Measurements from ENCODE around the gene DYNC1I2.
"Not testable (repeated sequence)": the region's sequence is repeated elsewhere in the genome, so short reads cannot be mapped to it uniquely, and the experiment has no call there.

DYNC1I2 gene

GRCh38 chr2:171758762-171759161, 71.5 kb downstream of the DYNC1I2 start:
- not testable (repeated sequence) for H3K4me1 ChIP-seq (ENCODE audit: control insufficient read depth, insufficient read depth, low read length); H3K36me3 ChIP-seq (ENCODE audit: control insufficient read depth, insufficient read depth, low read length); H3K27me3 ChIP-seq (ENCODE audit: control insufficient read depth, insufficient read depth, low read length); H3K27ac ChIP-seq (ENCODE audit: low read depth, low read length); H3K4me3 ChIP-seq (ENCODE audit: low read length); H3K9ac ChIP-seq (ENCODE audit: low read length)

- not testable (repeated sequence) for H3K27ac ChIP-seq (ENCODE audit: low read depth, low read length); H3K36me3 ChIP-seq (ENCODE audit: control insufficient read depth, insufficient read depth, low read length); H3K9ac ChIP-seq (ENCODE audit: low read length); H3K4me3 ChIP-seq (ENCODE audit: low read length); H3K4me1 ChIP-seq (ENCODE audit: control insufficient read depth, insufficient read depth, low read length); H3K27me3 ChIP-seq (ENCODE audit: control insufficient read depth, insufficient read depth, low read length)
These were observed 73.9 kb downstream of the DYNC1I2 start for GRCh38 chr2:171761176-171761575.

GRCh38 chr2:171762879-171763573, 75.8 kb downstream of the DYNC1I2 start:
- Histone ChIP-seq H3K27ac (ENCODE audit: low read depth, low read length) (no peak overlapping the region), H3K4me1 (ENCODE audit: control insufficient read depth, insufficient read depth, low read length) (no peaks in the 10 kb centered on the region), H3K27me3 (ENCODE audit: control insufficient read depth, insufficient read depth, low read length) (no peaks in the 10 kb centered on the region), H3K4me3 (ENCODE audit: low read length) (no peak overlapping the region), H3K9ac (ENCODE audit: low read length) (no peak overlapping the region), H3K36me3 (ENCODE audit: control insufficient read depth, insufficient read depth, low read length) (peaks cover 3% of the 10 kb centered on the region)

- Histone ChIP-seq H3K4me3 (ENCODE audit: low read length) (no peak overlapping the region), H3K27ac (ENCODE audit: low read depth, low read length) (no peak overlapping the region), H3K4me1 (ENCODE audit: control insufficient read depth, insufficient read depth, low read length) (no peaks in the 10 kb centered on the region), H3K27me3 (ENCODE audit: control insufficient read depth, insufficient read depth, low read length) (no peaks in the 10 kb centered on the region), H3K9ac (ENCODE audit: low read length) (no peak overlapping the region), H3K36me3 (ENCODE audit: control insufficient read depth, insufficient read depth, low read length) (peaks cover 3% of the 10 kb centered on the region)
These were observed 76.3 kb downstream of the DYNC1I2 start for GRCh38 chr2:171763602-171764001.

- Histone ChIP-seq H3K36me3 (ENCODE audit: control insufficient read depth, insufficient read depth, low read length) (no peaks in the 10 kb centered on the region), H3K4me3 (ENCODE audit: low read length) (no peak overlapping the region), H3K9ac (ENCODE audit: low read length) (no peak overlapping the region), H3K27me3 (ENCODE audit: control insufficient read depth, insufficient read depth, low read length) (no peaks in the 10 kb centered on the region), H3K4me1 (ENCODE audit: control insufficient read depth, insufficient read depth, low read length) (no peaks in the 10 kb centered on the region), H3K27ac (ENCODE audit: low read depth, low read length) (no peak overlapping the region)
These were observed 84.2 kb downstream of the DYNC1I2 start for GRCh38 chr2:171771463-171771862.

- H3K4me3 ChIP-seq (ENCODE audit: low read length), result no peak overlapping the region
These were observed 85.1 kb downstream of the DYNC1I2 start for GRCh38 chr2:171772373-171772772.

GRCh38 chr2:171774581-171774980, 87.3 kb downstream of the DYNC1I2 start:
- not testable (repeated sequence) for H3K4me1 ChIP-seq (ENCODE audit: control insufficient read depth, insufficient read depth, low read length); H3K36me3 ChIP-seq (ENCODE audit: control insufficient read depth, insufficient read depth, low read length); H3K9ac ChIP-seq (ENCODE audit: low read length); H3K27me3 ChIP-seq (ENCODE audit: control insufficient read depth, insufficient read depth, low read length); H3K4me3 ChIP-seq (ENCODE audit: low read length); H3K27ac ChIP-seq (ENCODE audit: low read depth, low read length)

More at GRCh38 chr2:171772373-171772772, 85.1 kb downstream of the DYNC1I2 start:
- no peaks in the 10 kb centered on the region for H3K4me1 ChIP-seq (ENCODE audit: control insufficient read depth, insufficient read depth, low read length)
- H3K27me3 ChIP-seq (ENCODE audit: control insufficient read depth, insufficient read depth, low read length), result no peaks in the 10 kb centered on the region
- H3K9ac ChIP-seq (ENCODE audit: low read length), result no peak overlapping the region
- H3K27ac ChIP-seq (ENCODE audit: low read depth, low read length), result no peak overlapping the region
- no peaks in the 10 kb centered on the region for H3K36me3 ChIP-seq (ENCODE audit: control insufficient read depth, insufficient read depth, low read length)

GRCh38 chr2:171778515-171778914, 91.2 kb downstream of the DYNC1I2 start:
- Histone ChIP-seq H3K27ac (ENCODE audit: low read depth, low read length) (no peak overlapping the region), H3K36me3 (ENCODE audit: control insufficient read depth, insufficient read depth, low read length) (peaks cover 1% of the 10 kb centered on the region), H3K27me3 (ENCODE audit: control insufficient read depth, insufficient read depth, low read length) (no peaks in the 10 kb centered on the region), H3K4me1 (ENCODE audit: control insufficient read depth, insufficient read depth, low read length) (no peaks in the 10 kb centered on the region), H3K4me3 (ENCODE audit: low read length) (no peak overlapping the region), H3K9ac (ENCODE audit: low read length) (no peak overlapping the region)

- H3K4me3 ChIP-seq (ENCODE audit: low read length), result no peak overlapping the region
- H3K36me3 ChIP-seq (ENCODE audit: control insufficient read depth, insufficient read depth, low read length), result peaks cover 12% of the 10 kb centered on the region
- H3K27ac ChIP-seq (ENCODE audit: low read depth, low read length), result no peak overlapping the region
- H3K4me1 ChIP-seq (ENCODE audit: control insufficient read depth, insufficient read depth, low read length), result no peaks in the 10 kb centered on the region
- no peak overlapping the region for H3K9ac ChIP-seq (ENCODE audit: low read length)
- no peaks in the 10 kb centered on the region for H3K27me3 ChIP-seq (ENCODE audit: control insufficient read depth, insufficient read depth, low read length)
These were observed 98.2 kb downstream of the DYNC1I2 start for GRCh38 chr2:171785450-171785849.

DNA sequence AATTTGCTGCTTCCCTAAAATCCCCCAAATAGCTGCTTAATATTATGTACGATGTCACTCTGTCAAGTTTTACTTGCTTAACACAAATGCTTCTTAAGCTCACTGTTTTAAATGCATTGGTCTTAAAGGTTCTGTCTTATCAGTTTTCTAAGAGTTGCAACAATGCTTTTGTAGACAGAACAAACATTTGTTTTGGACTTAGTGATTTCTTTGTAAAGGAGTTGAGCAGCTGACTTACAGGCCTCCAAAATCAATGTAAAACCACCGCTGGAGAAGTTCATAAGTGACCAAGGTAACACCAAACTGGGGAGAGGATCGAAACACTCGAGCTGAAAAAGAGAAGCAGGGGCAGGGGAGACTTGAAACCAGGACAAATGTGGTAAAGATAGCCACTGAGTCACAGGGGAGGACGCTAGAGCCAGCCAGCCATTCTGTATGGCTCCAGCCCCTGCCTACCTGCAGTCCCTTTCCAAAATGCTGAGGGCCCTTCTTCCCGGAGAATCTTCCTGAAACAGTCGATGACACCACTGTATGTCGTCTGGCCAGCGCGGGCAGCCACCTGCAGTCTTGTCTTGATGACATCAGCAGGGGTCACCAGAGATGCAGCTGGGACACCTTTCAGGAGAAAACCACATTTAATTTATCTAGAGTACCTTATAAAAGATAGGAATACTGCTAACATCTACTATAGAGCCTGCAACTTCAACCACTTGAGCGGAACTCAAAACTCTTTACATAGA, 100.2 kb downstream of the DYNC1I2 start:
- Histone ChIP-seq H3K4me3 (ENCODE audit: low read length) (no peak overlapping the region), H3K36me3 (ENCODE audit: control insufficient read depth, insufficient read depth, low read length) (peaks cover 12% of the 10 kb centered on the region), H3K9ac (ENCODE audit: low read length) (no peak overlapping the region), H3K4me1 (ENCODE audit: control insufficient read depth, insufficient read depth, low read length) (no peaks in the 10 kb centered on the region), H3K27me3 (ENCODE audit: control insufficient read depth, insufficient read depth, low read length) (no peaks in the 10 kb centered on the region), H3K27ac (ENCODE audit: low read depth, low read length) (no peak overlapping the region)

DNA sequence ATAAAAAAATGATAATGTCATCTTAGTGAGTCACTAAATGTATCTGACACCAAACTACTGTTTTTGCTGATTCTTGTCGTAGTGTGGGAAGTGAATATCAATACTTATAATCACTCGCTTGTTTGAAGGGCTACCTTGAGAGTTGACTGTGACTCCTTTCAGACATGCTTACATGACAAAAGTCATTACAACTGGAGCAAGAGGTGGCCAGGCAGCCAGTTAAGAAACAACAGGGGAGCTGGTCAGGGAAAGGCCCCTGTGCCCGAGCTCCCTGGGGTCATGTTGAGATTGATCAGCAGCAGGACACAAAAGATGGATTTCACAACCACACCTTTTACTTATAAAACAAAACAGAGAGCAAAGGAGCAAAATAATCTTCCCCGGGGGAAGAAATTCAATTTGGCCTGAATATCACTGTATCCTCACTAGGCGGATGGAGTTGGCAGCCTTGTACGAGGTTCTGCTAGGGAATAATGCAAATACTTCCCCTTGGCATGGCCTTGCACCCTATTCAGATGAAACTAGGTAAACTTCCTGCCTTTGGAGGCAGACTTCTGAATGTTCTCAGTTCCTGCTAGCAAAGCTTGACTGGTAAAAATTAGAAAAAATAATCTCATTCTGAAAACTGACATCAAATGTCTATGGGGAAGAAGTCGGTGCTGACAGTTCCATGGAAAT, 101.2 kb downstream of the DYNC1I2 start:
- peaks cover 12% of the 10 kb centered on the region for H3K36me3 ChIP-seq (ENCODE audit: control insufficient read depth, insufficient read depth, low read length)
- no peak overlapping the region for H3K9ac ChIP-seq (ENCODE audit: low read length)
- H3K27ac ChIP-seq (ENCODE audit: low read depth, low read length), result no peak overlapping the region
- H3K27me3 ChIP-seq (ENCODE audit: control insufficient read depth, insufficient read depth, low read length), result no peaks in the 10 kb centered on the region
- H3K4me3 ChIP-seq (ENCODE audit: low read length), result no peak overlapping the region
- H3K4me1 ChIP-seq (ENCODE audit: control insufficient read depth, insufficient read depth, low read length), result no peaks in the 10 kb centered on the region

DNA sequence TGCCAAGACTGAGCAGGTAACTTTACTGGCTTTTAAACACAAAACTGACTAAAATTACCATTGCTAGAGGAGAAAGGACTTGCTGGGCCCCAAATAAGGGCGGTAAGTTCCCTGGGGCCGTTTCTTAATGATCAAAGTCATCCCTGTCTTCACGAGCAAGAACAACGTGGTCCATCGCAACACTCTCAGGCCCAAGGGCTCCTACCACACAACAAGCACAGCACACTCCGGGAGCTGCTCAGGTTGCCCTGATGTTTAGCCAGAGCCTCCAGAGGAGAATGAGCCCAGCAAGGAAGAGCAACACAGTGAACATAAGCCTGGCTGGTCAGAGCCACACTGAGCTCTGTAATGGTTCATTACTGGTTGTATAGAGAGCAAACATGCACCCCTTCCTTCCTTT, 102.7 kb downstream of the DYNC1I2 start:
- no peaks in the 10 kb centered on the region for H3K27me3 ChIP-seq (ENCODE audit: control insufficient read depth, insufficient read depth, low read length)
- no peak overlapping the region for H3K9ac ChIP-seq (ENCODE audit: low read length)
- H3K27ac ChIP-seq (ENCODE audit: low read depth, low read length), result no peak overlapping the region
- peaks cover 6% of the 10 kb centered on the region for H3K36me3 ChIP-seq (ENCODE audit: control insufficient read depth, insufficient read depth, low read length)
- no peak overlapping the region for H3K4me3 ChIP-seq (ENCODE audit: low read length)
- no peaks in the 10 kb centered on the region for H3K4me1 ChIP-seq (ENCODE audit: control insufficient read depth, insufficient read depth, low read length)

Data from rectal smooth muscle tissue (tissue), 1 donor.